MM.1S (cell line): ENCODE data around the gene MOB2.

Experiments
- DNase-seq: peaks from one replicate; pipeline ENCODE4 v3.0.0-alpha.2; 2015
- H2AFZ ChIP-seq: fragments of 300-600 bp; sonication (generic); 2 replicates; pipeline ENCODE4 v1.6.0; 2016; ENCODE audit warnings: antibody characterized with exemption, low read length
- H3F3A ChIP-seq: fragments of 300-600 bp; sonication (generic); 2 replicates; pipeline ENCODE4 v1.6.1; 2016; ENCODE audit warnings: mild to moderate bottlenecking, antibody characterized with exemption, low read length, moderate library complexity, mixed read lengths; ENCODE audit not compliant: insufficient read depth
- H3K27ac ChIP-seq: fragments of 300-600 bp; sonication (generic); 2 replicates; pipeline ENCODE4 v1.5.1; 2016; ENCODE audit warnings: mild to moderate bottlenecking, low read length
- H3K27me3 ChIP-seq: fragments of 300-600 bp; sonication (generic); replicated peaks from 2 replicates; pipeline ENCODE4 v1.6.0; 2016; ENCODE audit warnings: low read length; ENCODE audit not compliant: insufficient read depth
- H3K36me3 ChIP-seq: fragments of 300-600 bp; sonication (generic); replicated peaks from 2 replicates; pipeline ENCODE4 v1.6.1; 2016; ENCODE audit warnings: mild to moderate bottlenecking, low read length, mixed read lengths; ENCODE audit not compliant: insufficient read depth
- H3K4me1 ChIP-seq: fragments of 300-600 bp; sonication (generic); 2 replicates; pipeline ENCODE4 v1.6.1; 2016; ENCODE audit warnings: low read length, mixed read lengths
- H3K4me2 ChIP-seq: fragments of 300-600 bp; sonication (generic); 2 replicates; pipeline ENCODE4 v1.6.0; 2016; ENCODE audit warnings: low read depth, low read length
- H3K4me3 ChIP-seq: fragments of 300-600 bp; sonication (generic); 2 replicates; pipeline ENCODE4 v1.5.1; 2016; ENCODE audit warnings: low read length, mixed read lengths
- H3K79me2 ChIP-seq: fragments of 300-600 bp; sonication (generic); 2 replicates; pipeline ENCODE4 v1.6.1; 2016; ENCODE audit warnings: mixed run types, low read length, mixed read lengths
- H3K9ac ChIP-seq: fragments of 300-600 bp; sonication (generic); 2 replicates; pipeline ENCODE4 v1.6.1; 2016; ENCODE audit warnings: low read length, mixed read lengths
- H3K9me2 ChIP-seq: fragments of 300-600 bp; sonication (generic); replicated peaks from 2 replicates; pipeline ENCODE4 v1.6.1; 2016; ENCODE audit warnings: mild to moderate bottlenecking, low read length, mixed read lengths; ENCODE audit not compliant: insufficient read depth
- H3K9me3 ChIP-seq: fragments of 300-600 bp; sonication (generic); replicated peaks from 2 replicates; pipeline ENCODE4 v1.6.1; 2016; ENCODE audit warnings: mild to moderate bottlenecking, low read length, mixed read lengths; ENCODE audit not compliant: insufficient read depth
- H4K20me1 ChIP-seq: fragments of 300-600 bp; sonication (generic); 2 replicates; pipeline ENCODE4 v1.6.1; 2016; ENCODE audit warnings: mild to moderate bottlenecking, low read length, moderate library complexity, mixed read lengths; ENCODE audit not compliant: insufficient read depth
- CTCF ChIP-seq: fragments of 300-600 bp; sonication (generic); IDR thresholded peaks from 2 replicates; pipeline ENCODE4 v1.5.1; 2016; ENCODE audit warnings: antibody characterized with exemption, low read length, mixed read lengths
- EZH2 ChIP-seq: fragments of 300-600 bp; sonication (generic); optimal IDR thresholded peaks from 2 replicates; pipeline ENCODE3; 2017; ENCODE audit warnings: low read depth, mild to moderate bottlenecking, antibody characterized with exemption, low read length, mixed read lengths
- EZH2phosphoT487 ChIP-seq: fragments of 300-600 bp; sonication (generic); IDR thresholded peaks from 2 replicates; pipeline ENCODE4 v1.6.1; 2018; ENCODE audit warnings: antibody characterized with exemption, low read length

MOB2 gene

GRCh38 chr11:1493650-1494244 is 7.2 kb upstream of the MOB2 start:
- no peaks in the 10 kb centered on the region for H3K27me3 ChIP-seq
- H3K9me3 ChIP-seq, result no peaks in the 10 kb centered on the region
- no peaks in the 10 kb centered on the region for H3K36me3 ChIP-seq
- no peak for DNase-seq
- H3K4me3 ChIP-seq, result no peak overlapping the region
- H3K9me2 ChIP-seq, result no peaks in the 10 kb centered on the region
- H3K4me1 ChIP-seq, result no peaks in the 10 kb centered on the region
- no peaks in the 10 kb centered on the region for H4K20me1 ChIP-seq
- H3K79me2 ChIP-seq, result peaks cover 53% of the 10 kb centered on the region
- TF ChIP-seq EZH2, result no peak
- no peak for TF ChIP-seq EZH2phosphoT487
- TF ChIP-seq CTCF, result no peak
- no peak overlapping the region for H2AFZ ChIP-seq
- H3F3A ChIP-seq, result no peaks in the 10 kb centered on the region
- no peak overlapping the region for H3K9ac ChIP-seq
- no peak overlapping the region for H3K27ac ChIP-seq
- no peak overlapping the region for H3K4me2 ChIP-seq

- TF ChIP-seq EZH2phosphoT487 (no peak), CTCF (no peak), EZH2 (no peak)
- no peaks in the 10 kb centered on the region for H3K4me1 ChIP-seq
- H3K9me2 ChIP-seq, result no peaks in the 10 kb centered on the region
- peaks cover 41% of the 10 kb centered on the region for H3K79me2 ChIP-seq
- no peak overlapping the region for H3K9ac ChIP-seq
- no peak overlapping the region for H2AFZ ChIP-seq
- no peaks in the 10 kb centered on the region for H3K27me3 ChIP-seq
- no peaks in the 10 kb centered on the region for H3F3A ChIP-seq
- no peaks in the 10 kb centered on the region for H4K20me1 ChIP-seq
- H3K4me3 ChIP-seq, result no peak overlapping the region
- H3K36me3 ChIP-seq, result no peaks in the 10 kb centered on the region
- DNase-seq, result no peak
- H3K9me3 ChIP-seq, result no peaks in the 10 kb centered on the region
- H3K27ac ChIP-seq, result no peak overlapping the region
- H3K4me2 ChIP-seq, result no peak overlapping the region
Observed at GRCh38 chr11:1491379-1491778, 4.8 kb upstream of the MOB2 start.

- H3K4me1 ChIP-seq, result no peaks in the 10 kb centered on the region
- no peak for TF ChIP-seq EZH2
- TF ChIP-seq EZH2phosphoT487, result no peak
- no peak for TF ChIP-seq CTCF
- H3K4me3 ChIP-seq, result no peak overlapping the region
- H3K9me2 ChIP-seq, result no peaks in the 10 kb centered on the region
- H3K27me3 ChIP-seq, result no peaks in the 10 kb centered on the region
- H3K27ac ChIP-seq, result no peak overlapping the region
- no peaks in the 10 kb centered on the region for H3K9me3 ChIP-seq
- H3F3A ChIP-seq, result no peaks in the 10 kb centered on the region
- H3K9ac ChIP-seq, result no peak overlapping the region
- no peaks in the 10 kb centered on the region for H3K36me3 ChIP-seq
- H4K20me1 ChIP-seq, result no peaks in the 10 kb centered on the region
- no peak for DNase-seq
- no peak overlapping the region for H3K4me2 ChIP-seq
- H3K79me2 ChIP-seq, result peaks cover 35% of the 10 kb centered on the region
- no peak overlapping the region for H2AFZ ChIP-seq
Observed at GRCh38 chr11:1490651-1491050, 4.1 kb upstream of the MOB2 start.
